Loucy (cell line): Measurements from ENCODE around the gene ZDHHC22.

Source experiments
- H2AFZ ChIP-seq: fragments of 200-600 bp; sonication (generic); 2 replicates; pipeline ENCODE4 v1.6.0; 2016; ENCODE audit warnings: antibody characterized with exemption, mild to moderate bottlenecking, low read length, moderate library complexity
- H3F3A ChIP-seq: fragments of 200-600 bp; 2 replicates; pipeline ENCODE4 v1.6.0; 2016; ENCODE audit warnings: antibody characterized with exemption, low read depth, mild to moderate bottlenecking
- H3K27me3 ChIP-seq: fragments of 200-600 bp; sonication (generic); 2 replicates; pipeline ENCODE4 v1.6.1; 2014; ENCODE audit warnings: low read length, mild to moderate bottlenecking; ENCODE audit not compliant: insufficient read depth, poor library complexity, severe bottlenecking
- H3K36me3 ChIP-seq: fragments of 200-600 bp; sonication (generic); 2 replicates; pipeline ENCODE4 v1.6.1; 2016; ENCODE audit warnings: low read length; ENCODE audit not compliant: insufficient read depth
- H3K4me1 ChIP-seq: fragments of 200-600 bp; sonication (generic); 2 replicates; pipeline ENCODE4 v1.5.1; 2014; ENCODE audit warnings: low read length, mild to moderate bottlenecking; ENCODE audit not compliant: insufficient read depth, poor library complexity, severe bottlenecking
- H3K4me2 ChIP-seq: fragments of 200-600 bp; sonication (generic); 2 replicates; pipeline ENCODE4 v1.6.0; 2014; ENCODE audit warnings: antibody characterized with exemption, low read length, low read depth, mild to moderate bottlenecking; ENCODE audit not compliant: poor library complexity, severe bottlenecking
- H3K4me3 ChIP-seq: fragments of 200-600 bp; sonication (generic); 2 replicates; pipeline ENCODE4 v1.5.1; 2014; ENCODE audit warnings: low read length, mild to moderate bottlenecking, mixed read lengths; ENCODE audit not compliant: poor library complexity, severe bottlenecking
- H3K79me2 ChIP-seq: fragments of 200-600 bp; sonication (generic); 2 replicates; pipeline ENCODE4 v1.6.1; 2014; ENCODE audit warnings: low read length; ENCODE audit not compliant: insufficient read depth
- H3K9ac ChIP-seq: fragments of 200-600 bp; sonication (generic); 2 replicates; pipeline ENCODE4 v1.6.0; 2014; ENCODE audit warnings: mild to moderate bottlenecking, low read depth, low read length, moderate library complexity; ENCODE audit not compliant: poor library complexity, severe bottlenecking
- H3K9me2 ChIP-seq: fragments of 200-600 bp; sonication (generic); replicated peaks from 2 replicates; pipeline ENCODE4 v1.6.1; 2016; ENCODE audit warnings: low read depth, low read length, mixed read lengths
- H3K9me3 ChIP-seq: fragments of 200-600 bp; sonication (generic); 2 replicates; pipeline ENCODE4 v1.6.1; 2014; ENCODE audit warnings: mild to moderate bottlenecking, antibody characterized with exemption, low read length, low read depth; ENCODE audit not compliant: insufficient read depth
- H4K20me1 ChIP-seq: fragments of 200-600 bp; sonication (generic); 2 replicates; pipeline ENCODE4 v1.6.0; 2014; ENCODE audit warnings: antibody characterized with exemption, low read length, mild to moderate bottlenecking; ENCODE audit not compliant: insufficient read depth, poor library complexity, severe bottlenecking
- CTCF ChIP-seq: fragments of 200-600 bp; sonication (generic); conservative IDR thresholded peaks from 2 replicates; pipeline ENCODE4 v1.5.1; 2014; ENCODE audit warnings: mild to moderate bottlenecking, antibody characterized with exemption, low read length
- EZH2phosphoT487 ChIP-seq: fragments of 200-600 bp; IDR thresholded peaks from 2 replicates; pipeline ENCODE4 v1.6.1; 2018; ENCODE audit warnings: antibody characterized with exemption, mild to moderate bottlenecking, moderate library complexity, borderline replicate concordance

Gene ZDHHC22

GRCh38 chr14:77084985-77085384, 56.6 kb downstream of the ZDHHC22 start:
- H2AFZ ChIP-seq = no peak overlapping the region

GRCh38 chr14:77083082-77083481, 58.5 kb downstream of the ZDHHC22 start:
- TF ChIP-seq EZH2phosphoT487 (no peak), CTCF (no peak)
- H3K9me2 ChIP-seq = no peaks in the 10 kb centered on the region
- no peaks in the 10 kb centered on the region for H3K79me2 ChIP-seq
- H3F3A ChIP-seq = no peaks in the 10 kb centered on the region
- no peak overlapping the region for H3K4me3 ChIP-seq
- no peaks in the 10 kb centered on the region for H4K20me1 ChIP-seq
- no peaks in the 10 kb centered on the region for H3K36me3 ChIP-seq
- H3K9me3 ChIP-seq = no peaks in the 10 kb centered on the region
- H3K27me3 ChIP-seq = no peaks in the 10 kb centered on the region
- no peaks in the 10 kb centered on the region for H3K4me1 ChIP-seq
- H3K9ac ChIP-seq = no peak overlapping the region
- H3K4me2 ChIP-seq = no peak overlapping the region
- no peak overlapping the region for H2AFZ ChIP-seq

More at GRCh38 chr14:77084985-77085384, 56.6 kb downstream of the ZDHHC22 start:
- Histone ChIP-seq H3K4me1 (no peaks in the 10 kb centered on the region), H3K79me2 (no peaks in the 10 kb centered on the region), H3K4me2 (no peak overlapping the region), H3K9me2 (no peaks in the 10 kb centered on the region), H3K9me3 (no peaks in the 10 kb centered on the region), H4K20me1 (no peaks in the 10 kb centered on the region), H3F3A (no peaks in the 10 kb centered on the region), H3K4me3 (no peak overlapping the region), H3K9ac (no peak overlapping the region), H3K36me3 (no peaks in the 10 kb centered on the region), H3K27me3 (no peaks in the 10 kb centered on the region)
- TF ChIP-seq CTCF = no peak
- TF ChIP-seq EZH2phosphoT487 = no peak

DNA sequence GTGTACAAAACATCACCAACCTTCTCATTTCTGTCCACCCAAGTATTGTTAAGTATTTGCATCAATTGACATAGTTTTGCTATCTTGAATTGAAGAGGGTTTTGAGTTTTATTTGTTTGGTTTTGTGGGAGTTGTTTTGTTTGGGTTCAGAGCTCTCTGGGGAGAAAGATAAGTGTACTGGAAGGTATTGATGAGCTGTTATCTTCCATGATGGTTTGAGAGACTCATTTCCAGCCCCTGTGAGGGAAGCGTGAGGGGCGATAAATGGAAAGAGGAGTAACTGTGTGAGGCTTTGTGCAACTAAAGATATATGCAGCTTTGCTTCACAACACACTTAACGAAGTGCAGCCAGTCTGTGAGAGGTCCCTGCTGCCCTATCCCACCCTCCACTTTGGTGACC, 59.2 kb downstream of the ZDHHC22 start:
- H3K4me2 ChIP-seq = no peak overlapping the region
- H3K27me3 ChIP-seq = no peaks in the 10 kb centered on the region
- H3F3A ChIP-seq = no peaks in the 10 kb centered on the region
- H3K4me3 ChIP-seq = no peak overlapping the region
- H3K9me2 ChIP-seq = no peaks in the 10 kb centered on the region
- H2AFZ ChIP-seq = no peak overlapping the region
- H4K20me1 ChIP-seq = no peaks in the 10 kb centered on the region
- no peaks in the 10 kb centered on the region for H3K79me2 ChIP-seq
- H3K9ac ChIP-seq = no peak overlapping the region
- H3K36me3 ChIP-seq = no peaks in the 10 kb centered on the region
- no peak for TF ChIP-seq EZH2phosphoT487
- no peak for TF ChIP-seq CTCF
- no peaks in the 10 kb centered on the region for H3K9me3 ChIP-seq
- H3K4me1 ChIP-seq = no peaks in the 10 kb centered on the region
